GM19240 (cell line): ENCODE measurements around the gene MAP3K20.
"Not testable (repeated sequence)": the region's sequence is repeated elsewhere in the genome, so short reads cannot be mapped to it uniquely, and the experiment has no call there.

Experiments used
- DNase-seq: peaks from one replicate; pipeline ENCODE4 v3.0.0; 2011; ENCODE audit warnings: low spot score; ENCODE audit not compliant: insufficient read length

Gene MAP3K20

GRCh38 chr2:173086518-173087213 lies 11.0 kb downstream of the MAP3K20 start:
- no peak for DNase-seq

- no peak for DNase-seq
Observed at GRCh38 chr2:173087214-173087581, 11.6 kb downstream of the MAP3K20 start.

GRCh38 chr2:173087793-173088496 lies 12.3 kb downstream of the MAP3K20 start:
- DNase-seq: no peak

GRCh38 chr2:173090276-173090877 lies 14.7 kb downstream of the MAP3K20 start:
- DNase-seq: no peak

- no peak for DNase-seq
Observed at GRCh38 chr2:173090973-173091660, 15.5 kb downstream of the MAP3K20 start.

- no peak for DNase-seq
Observed at GRCh38 chr2:173091910-173092309, 16.3 kb downstream of the MAP3K20 start.

- no peak for DNase-seq
Observed at GRCh38 chr2:173092844-173093402, 17.3 kb downstream of the MAP3K20 start.

- not testable (repeated sequence) for DNase-seq
Observed at GRCh38 chr2:173093617-173094016, 18.0 kb downstream of the MAP3K20 start.

GRCh38 chr2:173094731-173095130 lies 19.1 kb downstream of the MAP3K20 start:
- no peak for DNase-seq

GRCh38 chr2:173095356-173095755 lies 19.7 kb downstream of the MAP3K20 start:
- no peak for DNase-seq

GRCh38 chr2:173099271-173099670 lies 23.6 kb downstream of the MAP3K20 start:
- DNase-seq: no peak

GRCh38 chr2:173099804-173100203 lies 24.2 kb downstream of the MAP3K20 start:
- no peak for DNase-seq

- no peak for DNase-seq
Observed at GRCh38 chr2:173101687-173102086, 26.0 kb downstream of the MAP3K20 start.

- DNase-seq: no peak
Observed at GRCh38 chr2:173104156-173104555, 28.5 kb downstream of the MAP3K20 start.

- no peak for DNase-seq
Observed at GRCh38 chr2:173106959-173107628, 31.4 kb downstream of the MAP3K20 start.

GRCh38 chr2:173107629-173108022 lies 32.0 kb downstream of the MAP3K20 start:
- DNase-seq: no peak

- DNase-seq: no peak
Observed at GRCh38 chr2:173109253-173110188, 33.9 kb downstream of the MAP3K20 start.

GRCh38 chr2:173117678-173118077 lies 42.0 kb downstream of the MAP3K20 start:
- no peak for DNase-seq

- DNase-seq: no peak
Observed at GRCh38 chr2:173118395-173118794, 42.7 kb downstream of the MAP3K20 start.
